A673 (cell line): ENCODE results near the gene NPSR1.

ENCODE experiments used
- EZH2 ChIP-seq: fragments of 200-600 bp; sonication (generic); IDR thresholded peaks from 2 replicates; pipeline ENCODE4 v1.6.1; 2017; ENCODE audit warnings: borderline replicate concordance, low read depth, mild to moderate bottlenecking, mixed read lengths, antibody characterized with exemption, low read length; ENCODE audit not compliant: poor library complexity, severe bottlenecking
- TF ChIP-seq, protein P1 (sequence below): fragments of 300-800, 200-600 bp; sonication (generic); conservative IDR thresholded peaks from 2 replicates; pipeline ENCODE4 v1.5.1; 2017; ENCODE audit warnings: low read depth, mild to moderate bottlenecking, antibody characterized with exemption, low read length, moderate library complexity, mixed read lengths

DNA sequence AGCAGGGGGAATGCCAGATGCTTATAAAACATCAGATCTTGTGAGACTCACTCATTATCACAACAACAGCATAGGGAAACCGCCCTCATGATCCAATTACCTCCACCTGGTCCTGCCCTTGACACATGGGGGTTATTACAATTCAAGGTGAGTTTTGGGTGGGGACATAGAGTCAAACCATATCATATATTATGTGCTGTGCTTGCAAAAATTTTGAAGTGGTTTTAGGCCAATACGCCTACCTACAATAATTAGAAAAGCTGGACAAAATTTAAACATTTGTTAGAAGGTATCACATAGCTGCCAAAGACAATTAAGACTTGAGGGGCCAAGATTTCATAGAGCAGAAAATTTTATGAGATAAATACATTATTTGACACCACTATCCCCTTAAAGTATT lies 29.5 kb downstream of the NPSR1 start:
- TF ChIP-seq, protein P1, sequence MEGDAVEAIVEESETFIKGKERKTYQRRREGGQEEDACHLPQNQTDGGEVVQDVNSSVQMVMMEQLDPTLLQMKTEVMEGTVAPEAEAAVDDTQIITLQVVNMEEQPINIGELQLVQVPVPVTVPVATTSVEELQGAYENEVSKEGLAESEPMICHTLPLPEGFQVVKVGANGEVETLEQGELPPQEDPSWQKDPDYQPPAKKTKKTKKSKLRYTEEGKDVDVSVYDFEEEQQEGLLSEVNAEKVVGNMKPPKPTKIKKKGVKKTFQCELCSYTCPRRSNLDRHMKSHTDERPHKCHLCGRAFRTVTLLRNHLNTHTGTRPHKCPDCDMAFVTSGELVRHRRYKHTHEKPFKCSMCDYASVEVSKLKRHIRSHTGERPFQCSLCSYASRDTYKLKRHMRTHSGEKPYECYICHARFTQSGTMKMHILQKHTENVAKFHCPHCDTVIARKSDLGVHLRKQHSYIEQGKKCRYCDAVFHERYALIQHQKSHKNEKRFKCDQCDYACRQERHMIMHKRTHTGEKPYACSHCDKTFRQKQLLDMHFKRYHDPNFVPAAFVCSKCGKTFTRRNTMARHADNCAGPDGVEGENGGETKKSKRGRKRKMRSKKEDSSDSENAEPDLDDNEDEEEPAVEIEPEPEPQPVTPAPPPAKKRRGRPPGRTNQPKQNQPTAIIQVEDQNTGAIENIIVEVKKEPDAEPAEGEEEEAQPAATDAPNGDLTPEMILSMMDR: no peak
- TF ChIP-seq EZH2: no peak
